GM21825 (cell line): ENCODE results near the gene CCZ1.
"Not testable (repeated sequence)": the region's sequence is repeated elsewhere in the genome, so short reads cannot be mapped to it uniquely, and the experiment has no call there.

Experiments
- ATAC-seq: cut with Tn5 transposase; IDR thresholded peaks from one replicate; pipeline ENCODE4 v1.9.1; 2021; ENCODE audit warnings: mild to moderate bottlenecking, moderate library complexity; ENCODE audit not compliant: unreplicated experiment

Gene CCZ1

GRCh38 chr7:5898480-5899224, at the start of gene CCZ1:
Gene CCZ1 (plus strand): TSS chr7:5898733. CDS start chr7:5898800, 67 bp downstream.
- peak; percentile 80 for ATAC-seq

GRCh38 chr7:5850944-5851343, 47.6 kb upstream of the CCZ1 start:
- ATAC-seq, result no peak

- no peak for ATAC-seq
Observed at GRCh38 chr7:5854738-5855137, 43.8 kb upstream of the CCZ1 start.

- ATAC-seq, result not testable (repeated sequence)
Observed at GRCh38 chr7:5857041-5857575, 41.4 kb upstream of the CCZ1 start.

- ATAC-seq, result not testable (repeated sequence)
Observed at GRCh38 chr7:5858494-5858893, 40.0 kb upstream of the CCZ1 start.

GRCh38 chr7:5861281-5861680, 37.3 kb upstream of the CCZ1 start:
- ATAC-seq, result not testable (repeated sequence)

GRCh38 chr7:5862753-5863366, 35.7 kb upstream of the CCZ1 start:
- not testable (repeated sequence) for ATAC-seq

GRCh38 chr7:5865279-5865931, 33.1 kb upstream of the CCZ1 start:
- not testable (repeated sequence) for ATAC-seq

- no peak for ATAC-seq
Observed at GRCh38 chr7:5867060-5867459, 31.5 kb upstream of the CCZ1 start.

GRCh38 chr7:5868928-5869341, 29.6 kb upstream of the CCZ1 start:
- not testable (repeated sequence) for ATAC-seq

GRCh38 chr7:5869691-5870090, 28.8 kb upstream of the CCZ1 start:
- no peak for ATAC-seq

GRCh38 chr7:5870311-5870710, 28.2 kb upstream of the CCZ1 start:
- ATAC-seq, result no peak

GRCh38 chr7:5872326-5872725, 26.2 kb upstream of the CCZ1 start:
- no peak for ATAC-seq

- ATAC-seq, result not testable (repeated sequence)
Observed at GRCh38 chr7:5879591-5879990, 18.9 kb upstream of the CCZ1 start.

- not testable (repeated sequence) for ATAC-seq
Observed at GRCh38 chr7:5880106-5880505, 18.4 kb upstream of the CCZ1 start.

GRCh38 chr7:5884431-5884830, 14.1 kb upstream of the CCZ1 start:
- not testable (repeated sequence) for ATAC-seq

- not testable (repeated sequence) for ATAC-seq
Observed at GRCh38 chr7:5888021-5888420, 10.5 kb upstream of the CCZ1 start.

- not testable (repeated sequence) for ATAC-seq
Observed at GRCh38 chr7:5890244-5890643, 8.3 kb upstream of the CCZ1 start.

GRCh38 chr7:5892498-5892897, 6.0 kb upstream of the CCZ1 start:
- no peak for ATAC-seq

- not testable (repeated sequence) for ATAC-seq
Observed at GRCh38 chr7:5897369-5897919, 1.1 kb upstream of the CCZ1 start.

- ATAC-seq, result not testable (repeated sequence)
Observed at GRCh38 chr7:5903002-5903401, 4.5 kb downstream of the CCZ1 start.
